Thymus (tissue), 14 donors: ENCODE results near the gene F2RL1. TPM values are rescaled to one million over a fixed set of nuclear protein-coding genes. Genes with fewer than 3 reads are reported as not detected.
"Not testable (repeated sequence)": the region's sequence is repeated elsewhere in the genome, so short reads cannot be mapped to it uniquely, and the experiment has no call there.

Experiments
- DNase-seq, 9 donors: peaks; one replicate each; pipeline ENCODE4 v3.0.0-alpha.2; 2013; ENCODE audit warnings: low spot score in 9 of 9, low read depth in 6 of 9, missing footprints in 1 of 9
- H3K27ac ChIP-seq, 2 donors: one replicate each; pipeline ENCODE4 v1.5.1; 2013; ENCODE audit warnings: control low read depth in 1 of 2, low read depth in 1 of 2, low read length in 1 of 2, mild to moderate bottlenecking in 1 of 2, moderate library complexity in 1 of 2
- H3K27me3 ChIP-seq, 2 donors: one replicate each; pipeline ENCODE4 v1.5.1; 2013; ENCODE audit warnings: low read length in 1 of 2; ENCODE audit not compliant: control insufficient read depth in 2 of 2, insufficient read depth in 1 of 2
- H3K36me3 ChIP-seq, 2 donors: one replicate each; pipeline ENCODE4 v1.5.1; 2013; ENCODE audit warnings: low read length in 1 of 2, mild to moderate bottlenecking in 1 of 2, moderate library complexity in 1 of 2; ENCODE audit not compliant: control insufficient read depth in 2 of 2, insufficient read depth in 2 of 2
- H3K4me1 ChIP-seq, 2 donors: one replicate each; pipeline ENCODE4 v1.5.1; 2013; ENCODE audit warnings: low read length in 2 of 2; ENCODE audit not compliant: control insufficient read depth in 2 of 2, insufficient read depth in 2 of 2
- H3K4me3 ChIP-seq, 2 donors: one replicate each; pipeline ENCODE4 v1.5.1; 2013; ENCODE audit warnings: low read length in 2 of 2, control low read depth in 1 of 2, mild to moderate bottlenecking in 1 of 2
- H3K9me3 ChIP-seq, 2 donors: one replicate each; pipeline ENCODE4 v1.5.1; 2013; ENCODE audit warnings: low read length in 1 of 2, mild to moderate bottlenecking in 1 of 2; ENCODE audit not compliant: control insufficient read depth in 2 of 2, insufficient read depth in 1 of 2
- WGBS: extraction: QIAGEN DNeasy Blood & Tissue Kit; methylation state at CpG from one replicate; pipeline ENCODE4 v1.1.7; 2013; 5-methylcytosine and 5-hydroxymethylcytosine counted together
- long read RNA-seq, 10 donors: transcript quantifications; one replicate each; lab custom pipeline, GENCODE V29; 2026
- polyA plus RNA-seq: library from polyadenylated mRNA; stranded (reverse); fragments of 200-250 nt; gene quantifications from one replicate; pipeline ENCODE4 v1.2.3, GENCODE V29; 2013
- total RNA-seq: library from RNA; stranded (reverse); fragments of 120-200 nt; gene quantifications from one replicate; pipeline ENCODE4 v1.2.4, GENCODE V29; 2013
- donor health status: healthy.

Gene F2RL1
- total RNA-seq (0.66 TPM), polyA plus RNA-seq (3.0 TPM)
- long read RNA-seq, donor 1 = 0 reads
- long read RNA-seq, donor 2 = 0 reads
- long read RNA-seq, donor 3 = 0 reads
- long read RNA-seq, donor 4 = 0 reads
- long read RNA-seq, donor 5, partial matches to known transcripts = 0 of 2 reads
- long read RNA-seq, donor 5, other reads (novel, unspliced or antisense) = 0 of 2 reads
- long read RNA-seq, donor 6 = 0 reads
- long read RNA-seq, donor 7, partial matches to known transcripts = 0 of 1 reads
- long read RNA-seq, donor 7, other reads (novel, unspliced or antisense) = 0 of 1 reads
- long read RNA-seq, donor 8 = 0 reads
- long read RNA-seq, donor 9 = 0 reads
- long read RNA-seq, donor 10, partial matches to known transcripts = 0 of 1 reads
- long read RNA-seq, donor 10, other reads (novel, unspliced or antisense) = 0 of 1 reads

- Histone ChIP-seq H3K36me3 (no peaks in the 10 kb centered on the region), H3K4me1 (peaks cover 6 to 13% of the 10 kb centered on the region in 2 donors), H3K4me3 (peak within 1 kb of the TSS; percentile 47 to 61), H3K27me3 (peaks cover 36 to 38% of the 10 kb centered on the region in 2 donors), H3K27ac (no peak within 1 kb of the TSS), H3K9me3 (no peaks in the 10 kb centered on the region)
- peak in 7 of 9 donors; percentile 24 to 61 (median 34) for DNase-seq
- WGBS = under 1% methylated on average over 72 of the region's 72 CpGs
Observed at GRCh38 chr5:76818844-76819831, at the start of gene F2RL1. Gene F2RL1 (plus strand): TSS chr5:76819030. CDS start chr5:76819183, 153 bp downstream.

GRCh38 chr5:76771041-76771440, 47.8 kb upstream of the F2RL1 start:
- not testable (repeated sequence) for DNase-seq, H3K27me3 ChIP-seq, H3K4me1 ChIP-seq, H3K9me3 ChIP-seq, H3K4me3 ChIP-seq, H3K27ac ChIP-seq, H3K36me3 ChIP-seq
- WGBS = 97% methylated on average over 14 of the region's 14 CpGs

GRCh38 chr5:76771705-76772405, 47.0 kb upstream of the F2RL1 start:
- Histone ChIP-seq H3K4me1 (no peaks in the 10 kb centered on the region), H3K4me3 (no peak overlapping the region), H3K27ac (no peak overlapping the region), H3K27me3 (no peaks in the 10 kb centered on the region), H3K9me3 (no peaks in the 10 kb centered on the region), H3K36me3 (no peaks in the 10 kb centered on the region)
- no peak for DNase-seq
- WGBS = 66% methylated on average over 3 of the region's 3 CpGs

- H3K4me1 ChIP-seq = no peaks in the 10 kb centered on the region
- H3K9me3 ChIP-seq = no peaks in the 10 kb centered on the region
- H3K27ac ChIP-seq = no peak overlapping the region
- H3K4me3 ChIP-seq = no peak overlapping the region
- no peaks in the 10 kb centered on the region for H3K27me3 ChIP-seq
- DNase-seq = no peak
- WGBS = 87% methylated on average over 5 of the region's 5 CpGs
- H3K36me3 ChIP-seq = no peaks in the 10 kb centered on the region
Observed at GRCh38 chr5:76775921-76776320, 42.9 kb upstream of the F2RL1 start.

- H3K9me3 ChIP-seq = no peaks in the 10 kb centered on the region
- no peaks in the 10 kb centered on the region for H3K36me3 ChIP-seq
- H3K27ac ChIP-seq = no peak overlapping the region
- no peaks in the 10 kb centered on the region for H3K27me3 ChIP-seq
- 96% methylated on average over 2 of the region's 2 CpGs for WGBS
- H3K4me1 ChIP-seq = no peaks in the 10 kb centered on the region
- H3K4me3 ChIP-seq = no peak overlapping the region
- DNase-seq = no peak
Observed at GRCh38 chr5:76776391-76776790, 42.4 kb upstream of the F2RL1 start.

- not testable (repeated sequence) for H3K9me3 ChIP-seq, H3K27ac ChIP-seq, H3K36me3 ChIP-seq, H3K4me1 ChIP-seq, H3K27me3 ChIP-seq, DNase-seq, H3K4me3 ChIP-seq
- WGBS = 97% methylated on average over 4 of the region's 4 CpGs
Observed at GRCh38 chr5:76780616-76781015, 38.2 kb upstream of the F2RL1 start.

- Histone ChIP-seq H3K9me3 (no peaks in the 10 kb centered on the region), H3K4me1 (no peaks in the 10 kb centered on the region), H3K27me3 (no peaks in the 10 kb centered on the region), H3K4me3 (no peak overlapping the region), H3K36me3 (no peaks in the 10 kb centered on the region), H3K27ac (no peak overlapping the region)
- 97% methylated on average over 10 of the region's 10 CpGs for WGBS
- no peak for DNase-seq
Observed at GRCh38 chr5:76781775-76782174, 37.1 kb upstream of the F2RL1 start.

- no peaks in the 10 kb centered on the region for H3K9me3 ChIP-seq
- 98% methylated on average over 3 of the region's 3 CpGs for WGBS
- no peak overlapping the region for H3K4me3 ChIP-seq
Observed at GRCh38 chr5:76782444-76782843, 36.4 kb upstream of the F2RL1 start.

More at GRCh38 chr5:76782444-76782843, 36.4 kb upstream of the F2RL1 start:
- no peaks in the 10 kb centered on the region for H3K4me1 ChIP-seq
- DNase-seq = no peak
- H3K27ac ChIP-seq = no peak overlapping the region
- no peaks in the 10 kb centered on the region for H3K27me3 ChIP-seq
- H3K36me3 ChIP-seq = no peaks in the 10 kb centered on the region
